A549 (cell line): ENCODE results near the gene SPTB.

ENCODE experiments used
- BHLHE40 ChIP-seq: IDR thresholded peaks from 2 replicates; pipeline ENCODE4 v1.6.1; 2012; ENCODE audit warnings: low read depth, low read length, inconsistent platforms
- CHD2 ChIP-seq: fragments of 150-350 bp; IDR thresholded peaks from 2 replicates; pipeline ENCODE4 v1.6.1; 2014; ENCODE audit warnings: low read length; ENCODE audit not compliant: partially characterized antibody
- CTCF ChIP-seq: fragments of >200 bp; sonication (Bioruptor Twin); formaldehyde crosslinking; IDR thresholded peaks from 3 replicates; pipeline ENCODE4 v1.5.1; 2016
- HMGXB4 ChIP-seq: fragments of 250-450 bp; sonication (Bioruptor Pico); IDR thresholded peaks from 2 replicates; pipeline ENCODE4 v1.5.0; 2021; ENCODE audit warnings: mild to moderate bottlenecking, moderate library complexity, borderline replicate concordance
- MAFK ChIP-seq: fragments of 450-650 bp; IDR thresholded peaks from 2 replicates; pipeline ENCODE4 v1.6.1; 2014; ENCODE audit not compliant: partially characterized antibody
- POLR2A ChIP-seq: IDR thresholded peaks from 2 replicates; pipeline ENCODE4 v1.6.1; 2012; ENCODE audit warnings: mild to moderate bottlenecking, low read length
- RCOR1 ChIP-seq: fragments of 150-350 bp; IDR thresholded peaks from 2 replicates; pipeline ENCODE4 v1.6.1; 2014; ENCODE audit warnings: antibody characterized with exemption, low read length, low read depth
- SMC3 ChIP-seq: fragments of >200 bp; sonication (Bioruptor Twin); formaldehyde crosslinking; IDR thresholded peaks from 3 replicates; pipeline ENCODE4 v1.6.1; 2018; ENCODE audit warnings: inconsistent platforms

GRCh38 chr14:64891839-64892375 is 12.2 kb upstream of the SPTB start:
- TF ChIP-seq HMGXB4 (CRISPR knock-in tag), result no peak
- no peak for TF ChIP-seq MAFK
- TF ChIP-seq RCOR1, result no peak
- peak; percentile 92 for TF ChIP-seq SMC3
- TF ChIP-seq CHD2, result no peak
- no peak for TF ChIP-seq BHLHE40
- peak; percentile 79 for TF ChIP-seq CTCF
- no peak for TF ChIP-seq POLR2A
